Suprapubic skin (tissue), 3 donors: ENCODE measurements around the gene TCTA.

Source experiments
- CTCF ChIP-seq, 2 donors: fragments of 200-600 bp in 1 of 2; fragments of 450-650 bp in 1 of 2; sonication (generic) in 1 of 2; IDR thresholded peaks; one replicate each; pipeline ENCODE4 v1.5.1; 2016 to 2019; ENCODE audit warnings: antibody characterized with exemption in 2 of 2, mild to moderate bottlenecking in 1 of 2, moderate library complexity in 1 of 2
- POLR2A ChIP-seq, 2 donors: fragments of 450-650 bp; IDR thresholded peaks; one replicate each; pipeline ENCODE4 v1.6.1; 2017; ENCODE audit warnings: antibody characterized with exemption in 2 of 2, mild to moderate bottlenecking in 2 of 2, moderate library complexity in 2 of 2

- TF ChIP-seq POLR2A (IDR thresholded peaks at IDR 0.05): no peak
- TF ChIP-seq CTCF (IDR thresholded peaks at IDR 0.05): no peak
These were observed 22.5 kb downstream of the TCTA start for GRCh38 chr3:49434731-49435130.
